H1 (cell line): ENCODE data around the gene MRPL32. TPM values are rescaled to one million over a fixed set of nuclear protein-coding genes. Genes with fewer than 3 reads are reported as not detected.

Source experiments
- CTCF ChIA-PET: fragments of 300-600 bp; sonication (Branson Sonifier 250); formaldehyde crosslinking; loops from one replicate; lab custom pipeline; 2021; ENCODE audit not compliant: partially characterized antibody; lab: Charles Lee
- POLR2A ChIA-PET: fragments of 300-600 bp; sonication (Branson Sonifier 250); formaldehyde crosslinking; loops from one replicate; lab custom pipeline; 2021; ENCODE audit warnings: inconsistent platforms; ENCODE audit not compliant: partially characterized antibody; lab: Charles Lee
- DNase-seq, 2 experiments: peaks; one replicate each; pipeline versions ENCODE4 v3.0.0 to v3.0.0-alpha.2; 2010 to 2022; ENCODE audit warnings: low spot score in 2 of 2, low read depth in 1 of 2, mixed read lengths in 1 of 2
- FAIRE-seq: peaks from 2 replicates; lab custom pipeline; 2011; peaks lifted over from hg19 to GRCh38; lab: Jason Lieb, UNC
- H2AFZ ChIP-seq: 2 replicates; pipeline ENCODE4 v1.8.1; 2012; ENCODE audit warnings: low read length, inconsistent platforms
- H2AK5ac ChIP-seq: 2 replicates; pipeline ENCODE4 v1.6.1; 2013; ENCODE audit warnings: low read depth, low read length
- H2BK120ac ChIP-seq: replicated peaks from 2 replicates; pipeline ENCODE3; 2013; ENCODE audit warnings: low read depth, low read length, inconsistent platforms
- H2BK12ac ChIP-seq: 2 replicates; pipeline ENCODE4 v1.6.1; 2013; ENCODE audit warnings: low read depth, low read length
- H2BK15ac ChIP-seq: 2 replicates; pipeline ENCODE4 v1.6.1; 2013; ENCODE audit warnings: low read length
- H2BK20ac ChIP-seq: 2 replicates; pipeline ENCODE4 v1.6.1; 2013; ENCODE audit warnings: low read length
- H2BK5ac ChIP-seq: 2 replicates; pipeline ENCODE4 v1.6.1; 2013; ENCODE audit warnings: low read depth, low read length
- H3K14ac ChIP-seq: 2 replicates; pipeline ENCODE4 v1.6.1; 2013; ENCODE audit warnings: inconsistent platforms; ENCODE audit not compliant: insufficient read length
- H3K18ac ChIP-seq: 2 replicates; pipeline ENCODE4 v1.6.1; 2013; ENCODE audit warnings: low read length; ENCODE audit errors: extremely low read depth
- H3K23ac ChIP-seq: 2 replicates; pipeline ENCODE4 v1.6.1; 2013; ENCODE audit warnings: inconsistent platforms; ENCODE audit not compliant: insufficient read length
- H3K23me2 ChIP-seq: 2 replicates; pipeline ENCODE4 v1.6.1; 2013; ENCODE audit warnings: low read depth, low read length
- H3K27ac ChIP-seq: 2 replicates; pipeline ENCODE4 v1.6.1; 2011; ENCODE audit warnings: low read depth, low read length, inconsistent platforms
- H3K27me3 ChIP-seq, 4 experiments: replicated peaks in 1 of 4; 1 replicate in 1 of 4; 2 replicates in 3 of 4; pipeline versions ENCODE4 v1.6.1 to v1.8.1; 2011 to 2013; ENCODE audit warnings: low read length in 3 of 4, mild to moderate bottlenecking in 3 of 4, inconsistent platforms in 2 of 4, mixed read lengths in 2 of 4, moderate library complexity in 1 of 4; ENCODE audit not compliant: control insufficient read depth in 3 of 4, insufficient read depth in 3 of 4; ENCODE audit errors: extremely low read depth in 1 of 4
- H3K36me3 ChIP-seq, 4 experiments: 2 replicates each; pipeline versions ENCODE4 v1.6.1 to v1.8.1; 2011 to 2013; ENCODE audit warnings: mild to moderate bottlenecking in 4 of 4, low read length in 3 of 4, moderate library complexity in 2 of 4, control low read depth in 1 of 4, inconsistent platforms in 1 of 4; ENCODE audit not compliant: insufficient read depth in 4 of 4, control insufficient read depth in 2 of 4
- H3K4ac ChIP-seq: replicated peaks from 2 replicates; pipeline ENCODE3; 2013; ENCODE audit warnings: low read length, low read depth, mixed read lengths, inconsistent platforms; ENCODE audit not compliant: insufficient read length
- H3K4me1 ChIP-seq, 4 experiments: replicated peaks in 1 of 4; 1 replicate in 1 of 4; 2 replicates in 3 of 4; pipeline versions ENCODE4 v1.6.1 to v1.8.1; 2011 to 2013; ENCODE audit warnings: low read length in 3 of 4, inconsistent platforms in 2 of 4, mixed read lengths in 1 of 4; ENCODE audit not compliant: insufficient read depth in 4 of 4, control insufficient read depth in 3 of 4
- H3K4me2 ChIP-seq, 2 experiments: 2 replicates each; pipeline versions ENCODE4 v1.6.1 to v1.8.1; 2011 to 2013; ENCODE audit warnings: low read depth in 2 of 2, low read length in 2 of 2, control low read depth in 1 of 2, inconsistent platforms in 1 of 2, mild to moderate bottlenecking in 1 of 2; ENCODE audit not compliant: insufficient read depth in 1 of 2
- H3K4me3 ChIP-seq, 4 experiments: fragments of 200-600, 300-600 bp in 1 of 4; sonication (generic), shearing (Covaris generic), sonication (Bioruptor Twin) in 1 of 4; 2 replicates each; pipeline versions ENCODE4 v1.5.1 to v1.8.1; 2011 to 2016; ENCODE audit warnings: low read length in 4 of 4, low read depth in 3 of 4, control low read depth in 2 of 4, inconsistent platforms in 2 of 4, mild to moderate bottlenecking in 2 of 4, mixed read lengths in 1 of 4, moderate library complexity in 1 of 4; ENCODE audit not compliant: insufficient read depth in 2 of 4; ENCODE audit errors: extremely low read depth in 1 of 4
- H3K56ac ChIP-seq: replicated peaks from 2 replicates; pipeline ENCODE3; 2013; ENCODE audit warnings: low read depth, mild to moderate bottlenecking, mixed read lengths, low read length, inconsistent platforms; ENCODE audit not compliant: insufficient read length
- H3K79me1 ChIP-seq: 2 replicates; pipeline ENCODE4 v1.6.1; 2013; ENCODE audit warnings: low read depth, low read length, control low read depth
- H3K79me2 ChIP-seq, 2 experiments: 2 replicates each; pipeline versions ENCODE4 v1.6.1 to v1.8.1; 2012 to 2013; ENCODE audit warnings: low read length in 2 of 2, mild to moderate bottlenecking in 2 of 2, inconsistent platforms in 1 of 2; ENCODE audit not compliant: insufficient read depth in 2 of 2, control insufficient read depth in 1 of 2
- H3K9ac ChIP-seq, 4 experiments: replicated peaks in 1 of 4; 1 replicate in 1 of 4; 2 replicates in 3 of 4; pipeline versions ENCODE4 v1.6.1 to v1.8.1; 2011 to 2013; ENCODE audit warnings: low read depth in 3 of 4, low read length in 3 of 4, control low read depth in 2 of 4, mild to moderate bottlenecking in 2 of 4, moderate library complexity in 2 of 4, inconsistent platforms in 1 of 4; ENCODE audit errors: extremely low read depth in 1 of 4
- H3K9me3 ChIP-seq, 2 experiments: 2 replicates each; pipeline versions ENCODE4 v1.6.1 to v1.8.1; 2012 to 2013; ENCODE audit warnings: mild to moderate bottlenecking in 2 of 2, moderate library complexity in 2 of 2, control low read depth in 1 of 2, inconsistent platforms in 1 of 2, low read depth in 1 of 2, low read length in 1 of 2, mixed read lengths in 1 of 2; ENCODE audit not compliant: insufficient read depth in 2 of 2
- H4K20me1 ChIP-seq, 2 experiments: replicated peaks in 1 of 2; 2 replicates each; pipeline versions ENCODE3 to v1.8.1; 2011 to 2013; ENCODE audit warnings: inconsistent platforms in 2 of 2, low read length in 2 of 2, mild to moderate bottlenecking in 1 of 2; ENCODE audit not compliant: insufficient read depth in 2 of 2, control insufficient read depth in 1 of 2
- H4K5ac ChIP-seq: 2 replicates; pipeline ENCODE4 v1.6.1; 2013; ENCODE audit warnings: low read length, low read depth, mixed read lengths, inconsistent platforms; ENCODE audit not compliant: insufficient read length
- H4K8ac ChIP-seq: 2 replicates; pipeline ENCODE4 v1.8.0; 2013; ENCODE audit warnings: mild to moderate bottlenecking, moderate library complexity, low read length, inconsistent platforms; ENCODE audit not compliant: insufficient read depth; ENCODE audit errors: extremely low read depth
- H4K91ac ChIP-seq: replicated peaks from 2 replicates; pipeline ENCODE3; 2013; ENCODE audit warnings: low read length, mixed read lengths, inconsistent platforms; ENCODE audit not compliant: insufficient read length
- CBX8 ChIP-seq: fragments of 300-800, 300-1000 bp; sonication (generic); IDR thresholded peaks from 2 replicates; pipeline ENCODE4 v1.7.1; 2016; ENCODE audit warnings: low read depth, low read length, borderline replicate concordance
- EGR1 ChIP-seq: IDR thresholded peaks from 2 replicates; pipeline ENCODE4 v1.6.1; 2011; ENCODE audit warnings: low read depth, low read length, borderline replicate concordance
- JUND ChIP-seq: IDR thresholded peaks from 2 replicates; pipeline ENCODE4 v1.6.1; 2011; ENCODE audit warnings: mild to moderate bottlenecking, improper control_type of control experiment, low read length
- POLR2AphosphoS5 ChIP-seq: IDR thresholded peaks from 2 replicates; pipeline ENCODE4 v1.6.1; 2011; ENCODE audit warnings: low read depth, low read length
- RAD21 ChIP-seq, 2 experiments: IDR thresholded peaks in 1 of 2; conservative IDR thresholded peaks in 1 of 2; 2 replicates each; pipeline ENCODE4 v1.6.1; 2011; ENCODE audit warnings: low read depth in 2 of 2, low read length in 2 of 2, improper control_type of control experiment in 1 of 2, inconsistent platforms in 1 of 2, mild to moderate bottlenecking in 1 of 2, moderate library complexity in 1 of 2
- RBBP5 ChIP-seq: IDR thresholded peaks from 2 replicates; pipeline ENCODE4 v1.7.1; 2012; ENCODE audit warnings: low read depth, mild to moderate bottlenecking, inconsistent platforms, low read length, moderate library complexity, borderline replicate concordance
- SP4 ChIP-seq: IDR thresholded peaks from 2 replicates; pipeline ENCODE4 v1.6.1; 2012; ENCODE audit warnings: low read length, inconsistent platforms
- WGBS, 2 experiments: shearing (Covaris generic) in 1 of 2; methylation state at CpG; one replicate each; pipeline versions ENCODE4 v1.1.6 to v1.1.7; 2013 to 2015; ENCODE audit warnings: low lambda C conversion rate in 2 of 2, mixed read lengths in 2 of 2, inconsistent platforms in 1 of 2, low coverage in 1 of 2, missing lambda C conversion rate in 1 of 2; ENCODE audit not compliant: insufficient replicate concordance in 2 of 2, insufficient coverage in 1 of 2, insufficient read length in 1 of 2; ENCODE audit errors: extremely low coverage in 1 of 2, missing lambda C conversion rate in 1 of 2; 5-methylcytosine and 5-hydroxymethylcytosine counted together
- polyA plus RNA-seq, 7 experiments: library from polyadenylated mRNA; depleted of rRNA in 3 of 7; stranded (reverse) in 5 of 7; unstranded in 2 of 7; fragments of >200 nt in 5 of 7; fragments of 200-250 nt in 2 of 7; gene quantifications; 1 replicate in 5 of 7; 2 replicates in 1 of 7; 4 replicates in 1 of 7; pipeline versions ENCODE4 v1.2.1 to v1.2.3, GENCODE V29; 2011 to 2013; ENCODE audit warnings: missing spikeins in 2 of 7, mixed read lengths in 2 of 7
- total RNA-seq: library from RNA; stranded (reverse); fragmentation: NEBNext Ultra II Directional; extraction: Animal tissue kit (Norgen Biotek cat#: 25700); gene quantifications from 2 replicates; pipeline ENCODE4 v1.2.1, GENCODE V29; 2021

The MRPL32 gene
- total and polyA plus RNA-seq, 2 of the 8 experiments (the other 6 are each of a cell fraction or from before 2014, with no cell fraction given) = 50.9 to 97.2 TPM

- FAIRE-seq (no peak), DNase-seq (no peak)
- Histone ChIP-seq H3K4me2 (no peak overlapping the region), H2BK12ac (no peak overlapping the region), H3K27ac (no peak overlapping the region), H4K8ac (no peak overlapping the region), H4K20me1 (no peaks in the 10 kb centered on the region), H2AFZ (no peak overlapping the region), H2BK15ac (no peak overlapping the region), H3K27me3 (no peaks in the 10 kb centered on the region), H3K56ac (no peak overlapping the region), H3K36me3 (no peaks in the 10 kb centered on the region), H3K4ac (no peak overlapping the region), H3K4me1 (peaks cover 0 to 3% (median under 1%) of the 10 kb centered on the region in 4 experiments; a peak in 1 of 7 replicates), H2AK5ac (no peak overlapping the region), H3K79me2 (no peaks in the 10 kb centered on the region), H4K91ac (no peak overlapping the region), H3K14ac (no peak overlapping the region), H2BK120ac (no peak overlapping the region), H3K18ac (no peak overlapping the region), H2BK20ac (no peak overlapping the region), H3K79me1 (no peaks in the 10 kb centered on the region), H3K23me2 (no peaks in the 10 kb centered on the region), H4K5ac (no peak overlapping the region), H3K23ac (no peak overlapping the region), H3K9ac (no peak overlapping the region), H3K9me3 (no peaks in the 10 kb centered on the region), H2BK5ac (no peak overlapping the region), H3K4me3 (no peak overlapping the region)
- CTCF ChIA-PET = interaction anchor here (0.9 to 1.3 kb wide), 3 partner anchors 16 to 544 kb away, joined by 3 to 4 read pairs (median 3); no protein-coding TSS in a partner anchor
- no peak for TF ChIP-seq SP4
- no peak for TF ChIP-seq EGR1
- TF ChIP-seq RBBP5 = no peak
- TF ChIP-seq POLR2AphosphoS5 = no peak
- TF ChIP-seq RAD21 (IDR thresholded peaks at IDR 0.05 in 1 of 2, conservative IDR thresholded peaks at IDR 0.05 in 1 of 2; ENCODE audit: low read depth in 2 of 2, low read length in 2 of 2) = no peak
- no peak for TF ChIP-seq JUND
- no peak for TF ChIP-seq CBX8
- WGBS, 2 experiments = 96% methylated on average over 2 of the region's 2 CpGs; no CpG with 5 or more reads in 1 of the 2 experiments
- POLR2A ChIA-PET = no interaction called here
Measured at GRCh38 chr7:42967391-42967790, 35.2 kb downstream of the MRPL32 start.
